SK-MEL-5 (cell line): ENCODE data around the gene COL9A1. TPM values are rescaled to one million over a fixed set of nuclear protein-coding genes. Genes with fewer than 3 reads are reported as not detected.
"Not testable (repeated sequence)": the region's sequence is repeated elsewhere in the genome, so short reads cannot be mapped to it uniquely, and the experiment has no call there.

Experiments used
- DNase-seq: peaks from one replicate; pipeline ENCODE4 v3.0.0-alpha.2; 2016; ENCODE audit warnings: low read depth, low spot score
- in situ Hi-C: cut with HindIII; loops from 2 replicates; pipeline ENCODE4 v1.10.0; 2016; ENCODE audit warnings: low sequenced_read_pairs, high pct_unique_total_duplicates, low pct_unique_long_range_greater_than_20kb
- polyA plus RNA-seq, 2 experiments: library from polyadenylated mRNA; depleted of rRNA; stranded (reverse); fragments of >200 nt; gene quantifications; 2 replicates each; pipeline ENCODE4 v1.2.3, GENCODE V29; 2015
- total RNA-seq: library from RNA; depleted of rRNA; stranded (reverse); fragments of >200 nt; shearing (Covaris generic); gene quantifications from 2 replicates; pipeline ENCODE4 v1.2.3, GENCODE V29; 2014; rRNA removed

COL9A1 gene
- total RNA-seq = 3.6 and 7.0 TPM in 2 replicates
- polyA plus RNA-seq (2015; cell fraction: cytosol; rRNA removed) = 6.7 and 11.0 TPM in 2 replicates
- polyA plus RNA-seq (2015; cell fraction: nucleus; rRNA removed) = 162 and 287 TPM in 2 replicates

DNA sequence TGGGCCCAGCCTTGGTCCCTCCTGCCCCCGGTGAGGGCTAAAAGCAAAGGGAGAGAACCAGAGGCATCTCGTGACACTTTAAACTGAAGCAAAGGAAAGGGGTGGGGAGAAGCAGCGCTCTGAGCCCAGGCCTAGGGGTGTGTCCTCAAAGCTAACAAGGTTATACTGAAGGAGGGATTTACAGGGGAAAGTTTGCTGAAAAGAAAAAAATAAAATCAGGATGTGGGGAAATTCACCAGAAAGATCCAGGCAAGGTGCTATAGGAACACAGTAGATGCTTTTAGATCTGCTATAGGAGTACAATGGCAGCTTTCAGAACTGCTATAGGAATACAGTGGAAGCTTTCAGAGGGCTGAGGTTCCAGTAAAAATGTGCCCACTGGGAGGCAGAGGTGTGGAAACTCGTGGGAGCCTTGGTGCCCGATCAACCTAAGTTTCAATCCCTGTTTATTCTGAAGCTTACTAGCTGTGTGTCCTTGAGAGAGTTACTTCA is at the start of gene COL9A1:
COL9A1 (minus strand) TSS at position 51 of the 492 bp plus-strand sequence. CDS start 160 bp downstream, outside the sequence.
- in situ Hi-C loops = no loop called here

DNA sequence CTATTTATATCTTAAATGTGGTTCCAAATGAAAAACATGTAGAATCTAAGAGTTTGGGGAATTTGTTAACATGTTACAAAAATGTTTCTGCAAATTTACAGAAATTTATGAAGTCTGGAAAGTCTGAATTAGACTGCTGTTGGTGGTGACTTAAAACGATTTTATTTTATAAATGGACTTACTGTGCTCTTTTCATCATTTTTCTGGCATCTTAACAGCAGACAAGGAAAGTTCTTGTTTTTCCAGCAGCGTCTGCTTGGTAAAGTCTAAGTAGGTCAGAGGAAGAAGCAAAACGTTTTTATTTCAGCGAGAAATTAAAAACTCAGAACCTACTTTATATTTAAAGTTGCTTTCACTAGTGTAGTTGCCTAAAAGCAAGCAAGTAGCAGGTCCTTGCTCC is 48.6 kb upstream of the COL9A1 start:
- DNase-seq = peak; percentile 7
- in situ Hi-C loops = no loop called here

More for the DNA sequence above, at the start of gene COL9A1:
- DNase-seq = peak; percentile 88

DNA sequence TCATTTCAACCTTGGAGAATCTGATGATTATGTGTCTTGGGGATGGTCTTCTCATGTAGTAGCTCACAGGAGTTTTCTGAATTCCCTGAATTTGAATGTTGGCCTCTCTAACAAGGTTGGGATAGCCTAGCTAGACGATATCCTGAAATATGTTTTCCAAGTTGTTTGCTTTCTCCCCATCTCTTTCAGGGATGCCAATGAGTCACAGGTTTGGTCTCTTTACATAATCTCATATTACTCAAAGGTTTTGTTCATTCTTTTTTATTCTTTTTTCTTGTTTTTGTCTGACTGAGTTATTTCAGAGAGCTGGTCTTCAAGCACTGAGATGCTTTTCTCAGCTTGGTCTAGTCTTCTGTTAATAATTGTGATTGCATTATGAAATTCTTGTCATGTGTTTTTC is 42.7 kb upstream of the COL9A1 start:
- DNase-seq = no peak
- in situ Hi-C loops = no loop called here

- in situ Hi-C loops = no loop called here
- DNase-seq = no peak
These were observed 40.4 kb upstream of the COL9A1 start for GRCh38 chr6:70343313-70343712.

GRCh38 chr6:70339810-70340209 is 36.9 kb upstream of the COL9A1 start:
- in situ Hi-C loops, DNase-seq: not testable (repeated sequence)

DNA sequence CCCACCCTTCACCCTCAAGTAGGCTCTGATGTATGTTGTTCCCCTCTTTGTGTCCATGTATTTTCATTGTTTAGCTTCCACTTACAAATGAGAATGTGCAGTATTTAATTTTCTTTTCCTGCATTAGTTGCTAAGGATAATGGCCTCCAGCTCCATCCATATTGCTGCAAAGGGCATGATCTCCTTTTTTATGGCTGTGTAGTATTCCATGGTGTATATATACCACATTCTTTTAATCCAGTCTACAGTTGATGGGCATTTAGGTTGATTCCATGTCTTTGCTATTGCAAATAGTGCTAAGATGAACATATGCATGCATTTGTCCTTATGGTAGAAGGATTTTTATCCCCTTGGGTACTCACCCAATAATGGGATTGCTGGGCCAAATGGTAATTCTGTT is 35.9 kb upstream of the COL9A1 start:
- in situ Hi-C loops = no loop called here

GRCh38 chr6:70337743-70338105 is 34.8 kb upstream of the COL9A1 start:
- in situ Hi-C loops = no loop called here
- no peak for DNase-seq

More for the DNA sequence above, 35.9 kb upstream of the COL9A1 start:
- no peak for DNase-seq

DNA sequence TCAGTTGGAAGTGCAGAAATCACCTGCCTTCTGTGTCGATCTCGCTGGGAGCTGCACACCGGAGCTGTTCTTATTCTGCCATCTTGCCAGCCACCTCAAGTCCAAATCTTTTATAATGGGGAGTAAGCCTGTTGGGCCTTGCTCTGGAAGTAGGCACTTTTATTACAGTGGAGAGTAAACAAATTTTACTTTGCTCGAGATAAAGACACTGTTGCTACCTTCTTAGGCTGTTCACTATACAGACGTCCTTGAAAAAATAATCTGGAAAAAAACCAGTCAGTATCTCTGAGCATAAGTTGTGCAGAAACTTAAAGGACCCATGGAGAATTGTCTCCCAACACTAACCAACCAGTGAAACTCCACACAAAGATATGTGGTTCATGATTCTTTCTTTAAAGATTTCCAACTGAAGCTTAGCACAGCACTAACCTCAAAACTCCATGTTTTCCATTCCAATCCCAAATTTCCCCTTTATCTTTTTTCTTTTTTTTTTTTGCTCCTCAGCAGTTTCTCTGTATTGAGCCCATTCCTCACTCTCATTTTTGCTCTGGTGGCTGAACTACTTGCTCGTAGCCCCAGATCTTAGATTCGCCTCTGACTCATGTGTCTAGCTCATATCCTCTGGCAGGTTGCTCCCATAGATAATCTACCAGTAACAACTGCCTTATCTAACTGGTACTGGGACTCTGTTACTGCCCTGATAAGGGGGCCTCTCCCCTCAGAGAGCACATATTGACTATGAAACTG is 34.3 kb upstream of the COL9A1 start:
- in situ Hi-C loops = no loop called here
- DNase-seq = no peak

GRCh38 chr6:70327036-70327435 is 24.2 kb upstream of the COL9A1 start:
- no peak for DNase-seq
- in situ Hi-C loops = no loop called here

DNA sequence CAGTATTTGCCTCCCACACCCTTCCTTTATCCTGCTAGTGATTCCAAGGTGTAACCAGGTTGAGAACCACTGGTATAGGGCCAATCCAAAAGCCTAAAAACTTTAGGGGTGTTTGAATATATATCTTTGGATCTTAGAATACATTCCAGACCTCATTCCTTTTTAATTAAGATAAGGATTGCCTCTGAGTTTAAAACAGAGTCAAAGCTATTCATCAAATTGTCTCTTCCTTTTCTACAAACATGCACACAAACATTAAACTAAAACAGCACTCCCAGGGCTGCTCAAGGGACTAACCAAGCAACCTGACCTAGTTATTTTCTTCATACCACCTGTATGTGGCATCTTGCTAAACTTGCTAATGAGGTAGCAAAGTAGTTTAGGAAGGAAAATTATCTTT is 22.1 kb upstream of the COL9A1 start:
- in situ Hi-C loops = no loop called here

GRCh38 chr6:70317799-70318198 is 14.9 kb upstream of the COL9A1 start:
- DNase-seq, in situ Hi-C loops: not testable (repeated sequence)

More for the DNA sequence above, 22.1 kb upstream of the COL9A1 start:
- DNase-seq = no peak

- in situ Hi-C loops = no loop called here
- DNase-seq = no peak
These were observed 12.3 kb upstream of the COL9A1 start for GRCh38 chr6:70315079-70315751.

DNA sequence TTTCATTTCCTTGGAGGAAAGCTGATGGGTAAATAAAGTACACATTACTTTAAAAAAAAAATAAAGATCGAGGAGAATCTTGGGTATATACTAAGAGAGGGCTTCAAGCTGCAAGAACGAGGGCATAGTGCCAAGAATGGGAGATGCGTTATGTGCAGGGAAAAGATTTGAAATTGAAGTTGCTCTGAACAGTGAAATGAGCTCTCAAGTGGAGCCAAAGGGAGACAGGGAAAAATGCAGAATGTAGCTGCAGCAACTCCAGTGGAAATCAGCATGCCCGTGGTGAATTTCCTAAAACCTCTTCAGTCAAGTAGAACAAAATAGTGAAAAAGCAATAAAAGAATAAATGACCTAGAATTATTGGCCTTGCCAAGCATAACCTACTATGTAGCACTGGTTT is 11.4 kb upstream of the COL9A1 start:
- DNase-seq = no peak
- in situ Hi-C loops = no loop called here

- peak; percentile 68 for DNase-seq
- in situ Hi-C loops = no loop called here
These were observed 9.4 kb upstream of the COL9A1 start for GRCh38 chr6:70312165-70312745.

DNA sequence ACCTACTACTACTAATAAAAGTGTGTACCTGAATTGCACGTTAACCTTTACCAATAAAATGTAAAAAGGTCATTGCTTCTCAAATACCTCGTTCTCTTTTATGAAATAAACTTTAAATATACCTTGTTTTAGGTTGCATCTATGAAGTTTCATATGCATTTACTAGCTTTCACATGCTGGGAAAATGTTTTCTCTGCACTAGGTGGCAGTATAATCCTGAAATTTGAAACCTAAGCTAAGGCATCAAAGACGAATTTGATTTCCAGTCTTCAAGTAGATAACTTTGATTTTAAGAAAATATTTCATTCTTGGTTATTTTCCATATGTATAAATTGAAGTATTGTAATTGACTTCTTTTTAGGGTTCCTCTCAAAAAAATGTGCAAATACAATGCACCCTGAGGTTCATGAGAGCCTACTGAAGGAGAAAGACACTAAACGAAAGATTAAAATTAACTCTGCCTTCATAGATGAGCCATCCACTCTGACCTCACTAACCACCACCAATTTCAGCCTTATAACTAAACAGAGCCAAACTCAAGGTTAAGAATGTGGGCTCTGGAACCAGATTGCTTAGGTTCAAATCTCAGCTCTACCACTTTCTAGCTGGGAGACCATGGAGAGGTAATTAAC is 7.3 kb upstream of the COL9A1 start:
- peak; percentile 59 for DNase-seq
- in situ Hi-C loops = no loop called here

DNA sequence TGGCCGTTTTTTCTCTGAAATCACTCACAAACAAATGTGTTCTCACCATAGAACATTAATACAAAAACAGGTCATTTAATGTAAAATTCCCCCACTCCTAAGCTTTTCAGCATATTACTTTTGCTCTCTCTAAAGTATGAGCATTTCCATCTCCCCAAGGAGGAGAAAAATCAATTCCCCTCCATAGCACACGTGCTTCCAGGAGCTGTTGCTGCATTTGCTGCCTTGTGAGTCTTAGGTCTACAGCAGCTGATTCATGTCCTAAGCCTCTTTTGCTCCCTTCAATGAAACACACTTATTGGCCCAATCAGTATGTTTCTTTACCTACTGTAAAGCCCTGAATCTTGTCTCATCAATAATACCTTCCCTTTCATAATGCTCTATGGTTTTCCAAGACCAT is 6.4 kb upstream of the COL9A1 start:
- in situ Hi-C loops = no loop called here
- DNase-seq = no peak

GRCh38 chr6:70308142-70308541 is 5.3 kb upstream of the COL9A1 start:
- in situ Hi-C loops, DNase-seq: not testable (repeated sequence)

DNA sequence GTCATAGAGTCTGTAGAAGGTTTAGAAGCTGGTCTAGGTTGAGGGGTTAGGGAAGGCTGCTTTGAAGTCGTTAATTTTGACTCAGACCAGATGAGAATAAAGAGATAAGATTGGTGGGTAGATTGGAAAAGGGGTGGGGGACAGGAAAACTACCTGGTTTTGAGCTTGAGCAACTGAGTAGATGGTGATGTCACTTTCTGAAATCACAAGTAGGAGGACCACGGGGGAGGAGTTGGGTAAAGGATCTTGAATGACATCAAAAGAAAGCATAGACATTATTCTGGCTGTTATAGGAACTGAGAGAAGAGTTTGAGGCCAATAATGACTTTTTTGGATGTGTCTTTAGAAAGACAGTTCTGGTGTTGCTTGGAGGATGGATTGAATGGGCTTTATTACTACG is 4.1 kb upstream of the COL9A1 start:
- in situ Hi-C loops = no loop called here
- no peak for DNase-seq
